Mucosa of rectum (tissue), 2 donors: ENCODE results near the gene GLP1R.
"Not testable (repeated sequence)": the region's sequence is repeated elsewhere in the genome, so short reads cannot be mapped to it uniquely, and the experiment has no call there.

ENCODE experiments used
- H3K27ac ChIP-seq, 2 donors: one replicate each; pipeline ENCODE4 v1.7.0; 2013; ENCODE audit warnings: inconsistent platforms in 2 of 2, low read depth in 2 of 2, low read length in 2 of 2
- H3K27me3 ChIP-seq, 2 donors: one replicate each; pipeline ENCODE4 v1.7.0; 2013; ENCODE audit warnings: low read length in 2 of 2; ENCODE audit not compliant: control insufficient read depth in 2 of 2, insufficient read depth in 2 of 2
- H3K36me3 ChIP-seq, 2 donors: one replicate each; pipeline ENCODE4 v1.7.0; 2013; ENCODE audit warnings: low read length in 2 of 2; ENCODE audit not compliant: control insufficient read depth in 2 of 2, insufficient read depth in 2 of 2
- H3K4me1 ChIP-seq, 2 donors: one replicate each; pipeline ENCODE4 v1.7.0; 2013; ENCODE audit warnings: low read length in 2 of 2, mild to moderate bottlenecking in 1 of 2; ENCODE audit not compliant: control insufficient read depth in 2 of 2, insufficient read depth in 2 of 2
- H3K4me3 ChIP-seq, 2 donors: one replicate each; pipeline ENCODE4 v1.7.0; 2013; ENCODE audit warnings: low read length in 2 of 2
- H3K9ac ChIP-seq, 2 donors: one replicate each; pipeline ENCODE4 v1.7.0; 2013; ENCODE audit warnings: low read length in 2 of 2, low read depth in 1 of 2, mild to moderate bottlenecking in 1 of 2
- H3K9me3 ChIP-seq, 2 donors: one replicate each; pipeline ENCODE4 v1.7.0; 2013; ENCODE audit warnings: low read length in 2 of 2; ENCODE audit not compliant: control insufficient read depth in 2 of 2
- donor health status: healthy.
- donor health status: Normal muscosa, but diverticular disease.

GLP1R gene

DNA sequence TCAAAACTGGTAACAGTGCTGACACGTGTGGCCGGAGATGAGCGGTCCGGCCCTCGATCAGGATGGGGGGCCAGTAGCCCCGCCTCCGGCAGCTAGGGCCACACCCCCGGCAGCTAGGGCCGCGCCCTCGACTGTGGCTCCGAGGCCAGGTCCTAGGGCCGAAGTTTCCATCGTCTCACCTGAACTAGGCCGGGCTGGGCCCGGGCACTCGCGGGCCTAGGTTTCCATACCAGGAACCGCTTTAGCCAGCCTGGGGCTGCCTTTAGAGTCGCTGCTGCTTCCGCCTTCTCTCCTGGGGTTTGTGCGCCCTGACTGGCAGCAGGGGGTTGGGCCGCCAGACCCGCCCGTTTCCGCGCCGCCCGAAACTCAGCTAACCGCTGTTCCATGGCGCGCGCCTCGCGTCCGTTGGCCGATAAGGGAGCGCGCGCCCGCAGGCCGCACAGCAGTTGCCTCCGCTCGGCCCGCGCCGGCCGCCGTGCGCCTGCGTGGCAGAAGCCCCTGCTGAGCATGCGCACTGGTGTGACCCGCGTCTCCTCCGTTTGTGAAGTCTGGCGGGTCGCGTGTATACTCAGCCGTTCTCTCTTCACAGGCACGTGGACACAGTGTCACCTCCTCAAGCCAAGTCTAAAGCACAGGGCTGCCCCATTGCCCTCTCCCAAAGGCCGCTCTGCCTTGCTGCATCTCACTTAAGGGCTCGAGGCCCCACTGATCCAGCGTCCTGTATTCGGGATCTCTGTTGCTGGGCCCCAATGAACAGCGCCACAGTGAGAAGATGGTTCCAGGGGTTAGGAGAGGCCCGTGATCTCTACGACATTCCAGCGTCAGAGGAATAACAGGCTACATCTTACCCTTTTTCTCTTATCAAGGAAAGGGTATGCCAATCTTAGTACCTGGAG lies 66.4 kb downstream of the GLP1R start, which contains the start of gene SAYSD1:
TSS of gene SAYSD1 (minus strand) at position 483 of the 896 bp plus-strand sequence. CDS start at position 386, 97 bp downstream.
- Histone ChIP-seq H3K9ac (peak within 1 kb of the TSS; percentile 79 to 80), H3K36me3 (peaks cover 4% of the 10 kb centered on the region in 2 donors), H3K4me3 (peak within 1 kb of the TSS; percentile 83 to 87), H3K9me3 (no peaks in the 10 kb centered on the region), H3K27me3 (no peaks in the 10 kb centered on the region), H3K27ac (peak within 1 kb of the TSS; percentile 94 to 95), H3K4me1 (peaks cover 0 to 7% of the 10 kb centered on the region in 2 donors)

DNA sequence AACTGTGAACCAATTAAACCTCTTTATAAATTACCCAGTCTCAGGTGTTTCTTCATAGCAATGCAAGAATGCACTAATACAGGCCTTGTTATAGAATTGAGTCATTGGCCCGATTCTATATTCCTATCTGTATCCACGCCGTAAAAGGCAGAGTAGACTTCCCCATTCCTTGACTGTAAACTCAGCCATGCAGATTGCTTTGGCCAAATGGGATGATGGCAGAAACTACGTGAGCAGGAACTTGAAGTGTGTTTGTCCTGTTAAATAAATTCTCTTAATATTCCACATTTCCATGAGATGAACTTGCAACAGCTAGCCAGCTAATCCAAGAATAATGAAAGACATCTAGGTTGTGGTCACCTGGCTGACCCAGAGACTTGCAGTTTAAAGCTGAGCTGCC lies 70.3 kb downstream of the GLP1R start:
- H3K9me3 ChIP-seq = no peaks in the 10 kb centered on the region
- H3K4me3 ChIP-seq = no peak overlapping the region
- peaks cover 0 to 7% of the 10 kb centered on the region in 2 donors for H3K4me1 ChIP-seq
- H3K36me3 ChIP-seq = no peaks in the 10 kb centered on the region
- no peak overlapping the region for H3K27ac ChIP-seq
- H3K9ac ChIP-seq = no peak overlapping the region
- H3K27me3 ChIP-seq = no peaks in the 10 kb centered on the region

DNA sequence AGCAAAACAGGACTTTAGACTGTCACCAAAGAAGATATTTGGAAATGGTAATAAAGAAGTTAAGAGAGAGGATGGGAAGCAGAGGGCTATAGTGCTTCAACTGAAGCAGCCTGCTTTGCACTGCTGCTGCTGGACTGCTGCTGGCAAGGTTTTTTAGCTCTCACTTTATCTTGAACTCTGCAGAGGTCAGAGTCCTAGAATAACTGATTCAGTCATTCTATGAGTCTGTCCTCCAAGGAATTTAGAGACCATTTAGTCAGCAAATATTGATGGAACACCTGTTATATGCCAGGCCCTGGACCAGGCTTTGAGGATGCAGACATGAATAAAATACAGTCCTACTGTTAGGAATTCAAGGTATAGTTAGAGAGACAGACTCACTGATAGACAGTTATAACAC lies 75.5 kb downstream of the GLP1R start:
- H3K27ac ChIP-seq = no peak overlapping the region
- H3K4me3 ChIP-seq = no peak overlapping the region
- no peak overlapping the region for H3K9ac ChIP-seq
- H3K9me3 ChIP-seq = no peaks in the 10 kb centered on the region
- H3K27me3 ChIP-seq = peaks cover 0 to 3% of the 10 kb centered on the region in 2 donors
- H3K36me3 ChIP-seq = no peaks in the 10 kb centered on the region
- no peaks in the 10 kb centered on the region for H3K4me1 ChIP-seq

DNA sequence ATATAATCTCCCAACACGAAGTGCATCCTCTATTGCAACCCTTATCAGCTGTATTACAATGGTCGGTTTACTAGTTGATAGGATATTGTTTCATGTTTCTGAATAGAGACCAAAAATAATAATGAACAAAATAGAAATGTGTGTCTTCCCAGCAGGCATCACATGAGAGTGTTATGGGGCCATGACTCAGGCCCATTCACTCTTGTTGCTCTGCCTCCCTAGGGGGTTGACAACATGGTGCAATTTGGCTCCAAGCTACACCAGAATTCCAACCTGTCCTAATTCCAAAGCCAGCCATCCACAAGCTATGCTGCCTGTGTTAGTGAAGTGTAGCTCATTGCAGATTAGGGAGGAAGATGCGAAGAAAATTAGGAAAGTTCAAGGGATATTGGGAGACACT lies 79.5 kb downstream of the GLP1R start:
- H3K27ac ChIP-seq = no peak overlapping the region
- H3K27me3 ChIP-seq = peaks cover 0 to 3% of the 10 kb centered on the region in 2 donors
- no peaks in the 10 kb centered on the region for H3K36me3 ChIP-seq
- no peak overlapping the region for H3K9ac ChIP-seq
- H3K4me3 ChIP-seq = no peak overlapping the region
- H3K9me3 ChIP-seq = no peaks in the 10 kb centered on the region
- H3K4me1 ChIP-seq = no peaks in the 10 kb centered on the region

DNA sequence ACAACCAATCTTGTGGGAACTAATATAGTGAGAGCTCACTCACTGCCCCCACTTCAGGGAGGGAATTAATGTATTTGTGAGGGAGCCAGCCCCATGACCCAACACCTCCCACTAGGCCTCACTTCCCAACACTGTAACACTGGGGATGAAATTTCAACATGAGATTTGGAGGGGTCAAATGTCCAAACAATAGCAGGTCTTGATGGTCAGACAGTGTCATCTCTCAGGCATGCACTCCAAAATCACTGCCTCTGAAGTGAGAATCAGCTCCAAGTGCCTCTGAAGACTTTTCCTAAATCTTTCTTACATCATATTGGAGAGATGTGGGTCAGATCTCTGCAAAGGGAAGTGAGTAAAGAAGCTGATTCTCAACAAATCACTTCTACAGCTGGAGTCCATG lies 80.3 kb downstream of the GLP1R start:
- Histone ChIP-seq H3K27me3 (peaks cover 0 to 3% of the 10 kb centered on the region in 2 donors), H3K27ac (no peak overlapping the region), H3K36me3 (no peaks in the 10 kb centered on the region), H3K9me3 (no peaks in the 10 kb centered on the region), H3K9ac (no peak overlapping the region), H3K4me3 (no peak overlapping the region), H3K4me1 (no peaks in the 10 kb centered on the region)

DNA sequence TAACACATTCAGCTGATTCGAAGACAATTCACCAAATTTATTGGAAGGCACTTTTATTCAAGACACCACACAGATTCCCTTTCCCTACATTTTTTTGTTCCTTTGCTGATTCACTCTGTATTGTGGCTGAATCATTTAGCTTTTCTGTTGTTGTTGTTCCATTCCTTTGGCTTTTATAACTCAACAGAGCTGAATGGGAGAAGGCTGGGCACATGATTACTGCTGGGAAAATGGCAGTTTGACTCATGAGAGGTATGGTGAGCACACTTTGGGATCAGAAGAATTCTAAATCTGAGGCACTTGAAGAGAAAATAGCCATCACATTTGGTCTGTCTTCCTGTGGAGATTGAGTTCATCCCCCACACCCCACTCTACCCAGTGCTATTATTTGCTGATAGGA lies 82.1 kb downstream of the GLP1R start:
- no peaks in the 10 kb centered on the region for H3K9me3 ChIP-seq
- H3K9ac ChIP-seq = no peak overlapping the region
- H3K36me3 ChIP-seq = no peaks in the 10 kb centered on the region
- H3K27ac ChIP-seq = no peak overlapping the region
- H3K4me3 ChIP-seq = no peak overlapping the region
- no peaks in the 10 kb centered on the region for H3K4me1 ChIP-seq
- peaks cover 0 to 3% of the 10 kb centered on the region in 2 donors for H3K27me3 ChIP-seq

DNA sequence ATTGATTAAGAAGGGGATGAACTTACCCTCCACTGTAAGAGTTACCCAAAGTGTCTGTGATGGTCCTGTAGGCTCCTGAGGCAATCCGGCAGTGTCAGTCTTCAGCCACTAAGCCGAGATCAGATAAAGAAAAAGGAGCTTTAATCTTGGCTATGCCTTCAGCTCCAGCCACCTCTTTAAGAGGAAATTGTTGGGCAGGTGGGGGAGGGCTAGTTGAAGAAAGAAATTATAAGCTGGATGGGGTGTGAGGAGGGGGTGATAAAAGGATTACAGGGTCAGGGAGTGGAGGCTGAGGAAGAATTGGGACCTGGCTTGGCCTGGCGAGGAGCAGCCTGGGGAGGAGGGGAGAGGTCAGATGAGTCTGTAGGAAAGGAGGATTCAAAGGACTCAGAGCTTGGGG lies 86.2 kb downstream of the GLP1R start:
- not testable (repeated sequence) for H3K4me3 ChIP-seq, H3K4me1 ChIP-seq, H3K27me3 ChIP-seq, H3K9ac ChIP-seq, H3K9me3 ChIP-seq, H3K36me3 ChIP-seq, H3K27ac ChIP-seq

DNA sequence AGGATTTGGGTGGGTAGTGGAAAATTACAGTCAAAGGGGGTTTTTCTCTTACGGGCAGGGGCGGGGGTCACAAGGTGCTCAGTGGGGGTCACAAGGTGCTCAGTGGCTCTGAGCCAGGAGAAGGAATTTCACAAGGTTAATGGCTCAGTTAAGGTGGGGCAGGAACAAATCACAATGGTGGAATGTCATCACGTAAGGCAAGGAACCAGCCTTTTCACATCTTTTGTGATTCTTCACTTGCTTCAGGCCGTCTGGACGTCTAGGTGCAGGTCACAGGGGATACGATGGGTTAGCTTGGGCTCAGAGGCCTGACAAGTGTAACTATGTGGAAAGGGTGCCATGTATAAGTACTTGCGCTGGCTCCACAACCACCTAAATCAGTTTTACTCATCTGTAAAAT lies 87.6 kb downstream of the GLP1R start:
- H3K4me1 ChIP-seq, H3K27ac ChIP-seq, H3K9ac ChIP-seq, H3K9me3 ChIP-seq, H3K36me3 ChIP-seq, H3K27me3 ChIP-seq, H3K4me3 ChIP-seq: not testable (repeated sequence)

DNA sequence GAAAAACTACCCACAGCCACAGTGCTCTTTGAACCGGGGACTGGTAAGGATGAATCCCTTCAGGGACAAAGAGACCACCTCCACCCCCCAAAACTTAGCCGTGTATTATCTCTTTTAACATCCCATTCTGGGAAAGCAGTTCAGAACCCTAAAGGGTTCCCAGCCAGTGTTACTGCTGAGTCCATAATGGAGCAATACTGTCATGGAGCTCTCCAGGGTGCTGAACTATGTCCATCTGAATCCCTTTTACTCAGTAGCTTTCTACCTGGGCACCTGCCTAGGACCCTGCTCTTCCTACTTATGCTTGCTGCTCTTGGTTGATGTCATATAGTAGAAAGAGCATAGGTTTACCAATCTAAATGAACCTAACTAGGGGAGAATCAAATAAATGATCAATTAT lies 88.7 kb downstream of the GLP1R start:
- Histone ChIP-seq H3K4me3 (no peak overlapping the region), H3K27me3 (peaks cover 0 to 4% of the 10 kb centered on the region in 2 donors), H3K9me3 (peaks cover 0 to 2% of the 10 kb centered on the region in 2 donors), H3K36me3 (no peaks in the 10 kb centered on the region), H3K9ac (no peak overlapping the region), H3K4me1 (no peaks in the 10 kb centered on the region), H3K27ac (no peak overlapping the region)
